NCI-H345 (cell line): ENCODE measurements around the gene CAB39.

Source experiments
- DNase-seq: peaks from one replicate; lab custom pipeline; 2025; lab: John Stamatoyannopoulos, UW

CAB39 gene

GRCh38 chr2:230785346-230785745, 72.7 kb downstream of the CAB39 start:
- DNase-seq = no peak

- no peak for DNase-seq
Measured at GRCh38 chr2:230787101-230787500, 74.5 kb downstream of the CAB39 start.

- no peak for DNase-seq
Measured at GRCh38 chr2:230788554-230789175, 76.0 kb downstream of the CAB39 start.

- DNase-seq = no peak
Measured at GRCh38 chr2:230790981-230791380, 78.3 kb downstream of the CAB39 start.

GRCh38 chr2:230793572-230794359, 81.1 kb downstream of the CAB39 start:
- no peak for DNase-seq

DNA sequence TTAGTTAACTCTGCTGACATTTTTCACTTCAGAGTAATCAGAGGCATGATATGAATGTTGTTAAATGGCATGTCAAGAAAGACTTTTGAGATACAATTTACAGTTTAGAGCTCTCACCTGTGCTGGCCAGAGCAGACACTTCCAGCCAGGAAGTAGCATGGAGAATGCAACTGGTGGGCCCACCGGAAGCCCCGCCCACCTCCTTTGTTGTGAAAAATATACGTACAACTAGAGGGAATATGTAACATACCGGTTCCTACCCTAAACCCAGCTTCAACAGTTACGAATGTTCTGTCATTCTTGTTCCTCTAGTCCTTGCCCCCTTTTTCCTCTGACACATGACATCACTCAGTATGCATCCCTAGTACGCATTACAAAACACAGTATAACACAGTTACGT, 81.9 kb downstream of the CAB39 start:
- DNase-seq = no peak

GRCh38 chr2:230795856-230796255, 83.2 kb downstream of the CAB39 start:
- DNase-seq = no peak

- DNase-seq = no peak
Measured at GRCh38 chr2:230796280-230796862, 83.7 kb downstream of the CAB39 start.

DNA sequence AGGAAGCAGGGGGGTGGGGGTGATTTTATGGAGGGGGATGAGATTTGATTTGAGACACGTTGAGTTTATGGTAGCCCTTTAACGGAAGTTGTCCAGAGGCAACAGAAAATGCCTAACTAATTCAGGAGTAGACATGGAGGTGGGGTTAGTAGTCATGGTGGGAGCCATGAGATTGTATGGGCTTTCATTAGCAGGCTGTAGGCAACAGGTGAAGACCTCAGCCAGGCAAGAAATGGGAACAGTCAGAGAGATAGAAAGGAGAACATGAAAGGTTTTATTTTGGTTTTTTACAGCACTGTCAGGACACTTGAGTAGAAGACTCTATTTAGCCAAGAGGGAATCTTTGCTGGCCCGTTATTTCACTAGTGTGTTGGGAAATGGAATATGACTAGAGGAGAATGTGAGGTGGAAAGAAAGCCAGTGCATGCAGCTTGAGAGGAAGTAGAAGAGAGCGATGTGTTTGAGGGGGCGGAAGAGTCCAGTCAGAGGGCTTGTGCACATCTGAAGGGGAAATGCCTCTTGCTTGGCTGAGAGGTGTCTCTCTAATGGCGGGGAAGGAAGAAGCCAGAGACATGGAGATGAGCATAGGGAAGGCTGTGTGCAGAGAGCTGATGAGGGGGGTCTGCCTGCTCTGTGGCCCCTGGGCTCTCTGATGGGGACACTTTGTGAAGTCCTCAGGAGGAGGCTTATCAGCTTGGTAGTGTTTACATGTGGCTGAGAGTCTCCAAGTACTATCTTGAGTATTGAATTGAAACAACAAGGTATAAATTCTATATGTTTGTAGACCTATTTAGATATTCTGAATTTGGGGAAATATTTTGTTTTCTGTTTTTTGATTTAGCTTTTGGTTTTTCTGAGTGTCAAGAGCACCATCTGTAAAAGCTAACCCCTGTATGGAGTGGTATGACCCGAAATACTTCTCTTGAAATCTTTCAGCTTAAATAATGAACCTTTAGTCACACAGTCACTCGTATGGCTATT, 85.2 kb downstream of the CAB39 start:
- DNase-seq = no peak

- DNase-seq = peak; percentile 30
Measured at GRCh38 chr2:230798769-230799399, 86.2 kb downstream of the CAB39 start.

DNA sequence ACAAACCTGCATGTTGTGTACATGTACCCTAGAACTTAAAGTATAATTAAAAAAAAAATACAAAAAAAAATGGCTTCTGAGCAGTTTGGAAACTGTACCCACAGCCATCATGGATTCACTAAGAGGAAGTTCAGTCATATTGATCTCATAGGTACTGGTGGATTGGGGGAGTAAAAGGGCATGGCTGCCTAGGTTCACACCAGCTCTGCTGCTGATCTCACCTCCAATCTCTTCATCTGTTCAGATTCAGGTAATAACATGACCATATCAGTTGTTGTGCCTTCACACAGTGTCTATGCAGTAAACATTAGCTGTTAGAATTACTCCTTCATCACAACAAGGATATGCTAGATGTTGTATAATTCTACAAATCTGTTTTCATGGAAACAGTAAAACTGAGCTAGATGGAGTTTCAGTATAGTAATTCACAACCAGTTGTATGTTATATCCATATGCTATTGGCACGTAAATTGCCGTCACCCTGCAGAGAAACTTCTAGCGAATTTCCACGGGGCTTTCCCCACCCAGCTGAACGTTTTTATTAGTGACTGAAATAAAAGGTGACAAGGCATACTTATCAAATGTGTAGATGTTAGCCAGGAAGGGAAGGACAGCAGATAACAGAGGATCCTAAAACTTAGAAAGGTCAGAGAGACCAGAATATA, 92.8 kb downstream of the CAB39 start:
- DNase-seq = no peak

- DNase-seq = no peak
Measured at GRCh38 chr2:230807729-230808128, 95.1 kb downstream of the CAB39 start.

DNA sequence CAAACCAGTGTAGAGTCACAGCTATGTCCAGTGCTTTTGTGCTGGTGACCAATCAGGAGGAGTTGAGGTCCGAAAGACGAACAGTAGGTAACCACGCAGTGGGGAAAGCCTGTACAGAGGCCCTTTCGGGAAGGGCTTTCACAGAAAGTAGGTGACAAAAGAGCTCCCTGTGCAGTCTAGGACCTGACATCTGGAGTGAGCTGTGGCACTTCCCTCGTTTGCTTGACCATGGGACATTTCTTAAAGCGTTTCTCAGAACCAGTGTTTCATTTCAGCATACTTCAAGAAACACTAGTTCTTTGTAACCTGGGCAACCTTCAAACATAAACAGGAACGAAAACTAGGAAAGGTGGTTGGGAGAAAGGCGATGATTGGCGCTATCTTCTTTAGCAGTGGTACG, 96.4 kb downstream of the CAB39 start:
- DNase-seq = no peak

DNA sequence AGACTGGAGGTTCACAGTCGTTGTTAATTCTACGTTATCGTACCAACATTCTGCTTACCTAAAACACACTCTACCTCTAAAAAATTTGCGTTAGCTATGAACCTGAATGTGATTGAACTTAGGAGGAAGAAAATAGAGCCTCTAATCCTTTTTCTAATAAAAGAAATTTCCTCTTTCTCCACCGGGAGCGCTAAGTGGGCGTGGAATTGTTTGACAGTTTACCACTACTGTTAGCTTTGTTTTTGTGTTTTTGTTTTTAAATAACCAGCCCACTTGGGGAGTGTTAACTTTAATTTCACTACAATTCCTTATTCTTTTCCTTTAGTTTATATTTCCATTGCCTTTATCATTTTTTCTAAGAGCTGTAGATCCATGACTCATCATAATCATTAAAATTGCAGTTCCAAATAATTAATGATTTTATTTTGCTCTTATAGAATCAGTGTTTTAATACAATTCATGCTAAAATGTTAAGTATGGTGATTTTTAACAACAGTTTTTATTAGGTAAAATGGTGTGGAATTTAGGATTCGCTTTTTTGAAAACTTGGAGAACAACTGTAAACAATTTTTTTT, 97.1 kb downstream of the CAB39 start:
- no peak for DNase-seq

DNA sequence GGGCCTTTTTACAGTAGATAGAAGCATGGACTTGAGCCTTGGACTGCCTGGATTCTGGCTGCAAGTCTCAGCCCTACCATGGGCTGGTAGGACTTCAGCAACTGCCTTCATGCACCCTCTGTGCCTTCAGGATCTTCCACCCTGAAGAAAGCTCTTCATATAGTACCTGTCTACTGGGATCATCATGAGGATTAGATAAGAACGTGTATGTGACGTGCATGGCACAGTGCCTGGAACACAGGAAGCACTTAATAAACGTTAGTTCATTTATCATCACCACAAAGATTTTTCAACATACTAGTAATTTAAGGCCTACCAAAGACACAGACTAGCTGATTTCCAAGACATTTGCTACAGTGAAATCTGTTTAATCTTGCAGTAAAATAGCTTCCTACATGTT, 98.9 kb downstream of the CAB39 start:
- no peak for DNase-seq

DNA sequence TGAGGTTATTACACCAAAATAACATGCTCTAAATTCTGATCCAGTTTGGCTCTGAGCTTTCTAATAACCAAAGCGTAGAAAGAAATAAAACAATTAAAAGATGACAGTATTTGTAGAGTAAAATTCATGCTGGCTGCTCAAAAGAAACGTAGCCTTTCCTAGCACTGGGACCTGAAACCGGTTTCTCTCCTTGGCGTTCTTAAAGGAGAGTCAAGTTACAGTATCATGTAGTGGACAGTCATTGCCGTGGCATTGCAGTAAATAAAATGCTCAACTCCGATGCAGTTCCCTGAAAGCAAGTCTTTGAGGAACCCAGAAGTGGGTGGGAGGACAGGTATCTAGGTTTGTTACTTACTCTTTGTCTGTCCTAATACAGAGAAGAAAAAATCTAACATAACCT, 99.4 kb downstream of the CAB39 start:
- DNase-seq = no peak

DNA sequence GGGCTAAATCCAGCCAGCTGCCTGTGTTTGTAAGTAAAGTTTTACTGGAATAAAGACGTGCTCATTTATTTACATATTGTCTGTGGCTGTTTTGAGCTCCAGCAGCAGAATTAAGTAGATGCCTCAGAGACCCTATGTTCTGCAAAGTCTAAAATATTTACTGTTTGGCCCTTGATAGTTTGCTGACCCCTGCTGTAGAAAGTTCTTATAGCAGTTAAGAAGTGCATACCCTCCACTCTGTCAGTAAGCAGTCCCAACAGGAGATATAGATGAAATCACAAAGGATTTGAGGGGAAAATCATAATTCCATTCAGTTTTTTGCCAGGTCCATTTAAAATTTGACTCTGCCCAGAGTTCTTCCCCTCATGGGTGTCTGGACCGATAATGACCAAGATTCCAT, 102.0 kb downstream of the CAB39 start:
- no peak for DNase-seq

GRCh38 chr2:230815088-230815487, 102.4 kb downstream of the CAB39 start:
- no peak for DNase-seq

- no peak for DNase-seq
Measured at GRCh38 chr2:230816735-230817134, 104.1 kb downstream of the CAB39 start.

DNA sequence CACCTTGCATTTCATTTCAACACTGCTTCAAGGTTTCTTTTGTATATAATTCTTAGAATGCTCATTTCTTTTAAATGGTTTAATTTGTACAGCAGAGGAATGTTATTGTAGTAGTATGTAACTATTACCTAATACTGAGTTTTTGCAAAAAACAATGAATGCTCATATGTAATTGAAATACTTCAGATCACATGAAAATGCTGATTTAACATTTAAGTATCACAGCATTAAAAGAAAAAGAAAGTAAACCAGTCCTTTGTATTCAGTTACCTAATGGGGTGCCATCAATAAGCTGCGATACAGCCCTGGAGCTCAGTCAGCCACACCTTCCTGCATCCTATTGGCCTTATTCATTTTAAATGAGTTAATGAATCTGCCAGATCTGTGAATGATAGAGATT, 106.8 kb downstream of the CAB39 start:
- DNase-seq = no peak
